ENCODE results near the gene THRB. TPM values are rescaled to one million over a fixed set of nuclear protein-coding genes. Genes with fewer than 3 reads are reported as not detected.
"Not testable (repeated sequence)": the region's sequence is repeated elsewhere in the genome, so short reads cannot be mapped to it uniquely, and the experiment has no call there.

The THRB gene
- total RNA-seq, 1 experiment from 2014 or later: not detected

- not testable (repeated sequence) for H3K4me2 ChIP-seq (ENCODE audit: low read depth, low read length, poor library complexity, severe bottlenecking); H3K79me2 ChIP-seq (ENCODE audit: low read length); H3K4me3 ChIP-seq (ENCODE audit: low read length); H3K9ac ChIP-seq (ENCODE audit: low read length); H3K36me3 ChIP-seq (ENCODE audit: insufficient read depth, low read length); H3K27me3 ChIP-seq (ENCODE audit: low read length); H3K9me2 ChIP-seq (replicated peaks; ENCODE audit: insufficient read depth, low read length); H4K20me1 ChIP-seq (ENCODE audit: insufficient read depth, low read depth, low read length); H3K4me1 ChIP-seq (ENCODE audit: low read length); H3K27ac ChIP-seq (ENCODE audit: low read length); H3K9me3 ChIP-seq (ENCODE audit: low read length); H2AFZ ChIP-seq (ENCODE audit: low read length)
- peak; percentile 11 for DNase-seq
Observed at GRCh38 chr3:24413662-24414061, 81.0 kb downstream of the THRB start.

- no peak overlapping the region for H3K9ac ChIP-seq (ENCODE audit: low read length)
- H3K9me2 ChIP-seq (replicated peaks; ENCODE audit: insufficient read depth, low read length): no peaks in the 10 kb centered on the region
- H3K27ac ChIP-seq (ENCODE audit: low read length): no peak overlapping the region
- no peaks in the 10 kb centered on the region for H4K20me1 ChIP-seq (ENCODE audit: insufficient read depth, low read depth, low read length)
- H2AFZ ChIP-seq (ENCODE audit: low read length): no peak overlapping the region
- no peaks in the 10 kb centered on the region for H3K36me3 ChIP-seq (ENCODE audit: insufficient read depth, low read length)
- no peaks in the 10 kb centered on the region for H3K9me3 ChIP-seq (ENCODE audit: low read length)
- H3K79me2 ChIP-seq (ENCODE audit: low read length): no peaks in the 10 kb centered on the region
- H3K4me1 ChIP-seq (ENCODE audit: low read length): no peaks in the 10 kb centered on the region
- no peak overlapping the region for H3K4me2 ChIP-seq (ENCODE audit: low read depth, low read length, poor library complexity, severe bottlenecking)
- no peak overlapping the region for H3K4me3 ChIP-seq (ENCODE audit: low read length)
- no peak for DNase-seq
- no peaks in the 10 kb centered on the region for H3K27me3 ChIP-seq (ENCODE audit: low read length)
Observed at GRCh38 chr3:24410860-24411259, 83.8 kb downstream of the THRB start.

- DNase-seq: no peak
- Histone ChIP-seq H3K9ac (ENCODE audit: low read length) (no peak overlapping the region), H3K36me3 (ENCODE audit: insufficient read depth, low read length) (no peaks in the 10 kb centered on the region), H4K20me1 (ENCODE audit: insufficient read depth, low read depth, low read length) (no peaks in the 10 kb centered on the region), H3K79me2 (ENCODE audit: low read length) (no peaks in the 10 kb centered on the region), H3K9me3 (ENCODE audit: low read length) (no peaks in the 10 kb centered on the region), H3K9me2 (replicated peaks; ENCODE audit: insufficient read depth, low read length) (no peaks in the 10 kb centered on the region), H2AFZ (ENCODE audit: low read length) (no peak overlapping the region), H3K27me3 (ENCODE audit: low read length) (no peaks in the 10 kb centered on the region), H3K4me2 (ENCODE audit: low read depth, low read length, poor library complexity, severe bottlenecking) (no peak overlapping the region), H3K4me1 (ENCODE audit: low read length) (no peaks in the 10 kb centered on the region), H3K27ac (ENCODE audit: low read length) (no peak overlapping the region), H3K4me3 (ENCODE audit: low read length) (no peak overlapping the region)
Observed at GRCh38 chr3:24407980-24408680, 86.5 kb downstream of the THRB start.

- H3K79me2 ChIP-seq (ENCODE audit: low read length): no peaks in the 10 kb centered on the region
- H3K36me3 ChIP-seq (ENCODE audit: insufficient read depth, low read length): no peaks in the 10 kb centered on the region
- H3K4me2 ChIP-seq (ENCODE audit: low read depth, low read length, poor library complexity, severe bottlenecking): no peak overlapping the region
- DNase-seq: no peak
- no peaks in the 10 kb centered on the region for H3K9me3 ChIP-seq (ENCODE audit: low read length)
- H4K20me1 ChIP-seq (ENCODE audit: insufficient read depth, low read depth, low read length): no peaks in the 10 kb centered on the region
- no peak overlapping the region for H2AFZ ChIP-seq (ENCODE audit: low read length)
- no peak overlapping the region for H3K9ac ChIP-seq (ENCODE audit: low read length)
- no peak overlapping the region for H3K4me3 ChIP-seq (ENCODE audit: low read length)
- no peaks in the 10 kb centered on the region for H3K27me3 ChIP-seq (ENCODE audit: low read length)
- no peaks in the 10 kb centered on the region for H3K9me2 ChIP-seq (replicated peaks; ENCODE audit: insufficient read depth, low read length)
- no peak overlapping the region for H3K27ac ChIP-seq (ENCODE audit: low read length)
- H3K4me1 ChIP-seq (ENCODE audit: low read length): no peaks in the 10 kb centered on the region
Observed at GRCh38 chr3:24406900-24407299, 87.8 kb downstream of the THRB start.

DNA sequence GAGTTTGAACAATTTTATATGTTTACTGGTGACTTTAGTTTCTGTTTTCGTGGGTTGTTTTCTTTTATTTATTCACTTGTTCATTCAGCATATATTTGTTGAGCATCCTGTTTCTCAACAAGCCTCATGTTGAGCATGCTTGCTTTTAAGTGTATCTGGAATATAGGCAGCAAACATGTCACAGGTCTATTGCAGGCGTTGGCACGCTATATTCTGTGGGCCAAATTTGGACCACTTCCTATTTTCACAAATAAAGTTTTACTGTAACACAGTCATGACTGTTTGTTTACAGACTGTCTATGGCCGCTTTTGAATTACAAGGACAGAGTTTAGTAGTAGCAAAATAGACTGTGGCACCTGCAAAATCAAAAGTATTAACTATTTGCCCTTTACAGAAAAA is 89.6 kb downstream of the THRB start:
- H3K9me3 ChIP-seq (ENCODE audit: low read length): no peaks in the 10 kb centered on the region
- H3K4me1 ChIP-seq (ENCODE audit: low read length): no peaks in the 10 kb centered on the region
- no peak overlapping the region for H2AFZ ChIP-seq (ENCODE audit: low read length)
- H3K4me2 ChIP-seq (ENCODE audit: low read depth, low read length, poor library complexity, severe bottlenecking): no peak overlapping the region
- H4K20me1 ChIP-seq (ENCODE audit: insufficient read depth, low read depth, low read length): no peaks in the 10 kb centered on the region
- peak; percentile 6 for DNase-seq
- no peaks in the 10 kb centered on the region for H3K9me2 ChIP-seq (replicated peaks; ENCODE audit: insufficient read depth, low read length)
- no peak overlapping the region for H3K27ac ChIP-seq (ENCODE audit: low read length)
- H3K36me3 ChIP-seq (ENCODE audit: insufficient read depth, low read length): no peaks in the 10 kb centered on the region
- no peaks in the 10 kb centered on the region for H3K79me2 ChIP-seq (ENCODE audit: low read length)
- no peaks in the 10 kb centered on the region for H3K27me3 ChIP-seq (ENCODE audit: low read length)
- H3K9ac ChIP-seq (ENCODE audit: low read length): no peak overlapping the region
- no peak overlapping the region for H3K4me3 ChIP-seq (ENCODE audit: low read length)

DNA sequence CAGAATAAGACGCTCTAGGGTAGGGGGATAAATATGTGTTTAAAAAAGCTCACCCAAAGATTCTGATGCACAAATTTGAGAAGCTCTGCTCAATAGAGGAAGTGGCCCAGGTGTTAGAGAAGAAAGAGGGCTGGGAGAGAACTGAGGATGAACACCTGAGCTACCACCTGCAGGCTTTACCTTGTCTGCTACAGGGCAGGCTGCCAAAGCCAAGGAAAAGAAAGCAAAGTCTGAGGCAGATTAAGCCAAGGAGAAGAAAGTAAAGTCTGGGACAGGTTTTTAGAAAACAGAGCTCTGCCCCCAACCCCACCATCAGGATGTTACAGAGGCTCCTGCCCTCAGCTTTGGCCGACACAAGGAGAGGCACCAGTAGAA is 92.9 kb downstream of the THRB start:
- Histone ChIP-seq H2AFZ (ENCODE audit: low read length) (no peak overlapping the region), H3K27ac (ENCODE audit: low read length) (no peak overlapping the region), H3K4me3 (ENCODE audit: low read length) (no peak overlapping the region), H3K9me2 (replicated peaks; ENCODE audit: insufficient read depth, low read length) (no peaks in the 10 kb centered on the region), H4K20me1 (ENCODE audit: insufficient read depth, low read depth, low read length) (no peaks in the 10 kb centered on the region), H3K9me3 (ENCODE audit: low read length) (no peaks in the 10 kb centered on the region), H3K9ac (ENCODE audit: low read length) (no peak overlapping the region), H3K36me3 (ENCODE audit: insufficient read depth, low read length) (no peaks in the 10 kb centered on the region), H3K79me2 (ENCODE audit: low read length) (no peaks in the 10 kb centered on the region), H3K4me1 (ENCODE audit: low read length) (no peaks in the 10 kb centered on the region), H3K4me2 (ENCODE audit: low read depth, low read length, poor library complexity, severe bottlenecking) (no peak overlapping the region), H3K27me3 (ENCODE audit: low read length) (no peaks in the 10 kb centered on the region)
- DNase-seq: peak; percentile 37

DNA sequence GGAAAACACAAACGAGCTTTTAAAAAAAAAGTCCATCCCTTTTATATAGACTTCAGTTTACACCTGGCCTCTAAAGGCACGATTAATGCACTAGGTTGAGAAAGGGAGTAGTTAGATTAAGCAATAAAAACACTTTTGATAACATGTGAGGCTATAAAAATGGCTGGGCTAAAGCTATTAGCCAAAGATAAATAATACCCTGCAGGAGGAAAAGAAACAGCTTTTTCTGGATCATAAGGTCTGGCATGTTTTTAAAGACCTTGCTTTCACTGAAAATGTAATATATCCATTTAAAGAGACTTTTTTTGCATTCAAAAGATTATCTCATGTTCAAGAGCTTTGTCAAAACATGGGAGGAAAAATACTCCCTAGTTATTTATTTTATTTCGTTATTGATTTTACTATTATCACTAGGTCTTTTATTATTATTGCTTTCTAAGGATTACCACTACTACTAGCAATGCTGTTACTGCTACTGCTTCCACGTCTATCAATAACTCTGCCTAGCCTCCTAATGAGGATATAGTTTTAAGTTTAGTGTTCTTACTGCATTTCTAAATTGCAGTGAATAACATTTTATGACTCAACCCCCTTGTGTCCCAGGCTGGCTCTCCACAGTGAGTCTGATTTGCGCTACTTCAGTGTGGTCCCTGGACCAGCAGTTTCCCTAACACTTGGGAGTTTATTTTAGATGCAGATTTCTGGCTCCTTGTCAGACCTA is 93.4 kb downstream of the THRB start:
- H2AFZ ChIP-seq (ENCODE audit: low read length): no peak overlapping the region
- H3K36me3 ChIP-seq (ENCODE audit: insufficient read depth, low read length): no peaks in the 10 kb centered on the region
- H3K4me2 ChIP-seq (ENCODE audit: low read depth, low read length, poor library complexity, severe bottlenecking): no peak overlapping the region
- no peaks in the 10 kb centered on the region for H3K9me2 ChIP-seq (replicated peaks; ENCODE audit: insufficient read depth, low read length)
- H3K4me1 ChIP-seq (ENCODE audit: low read length): no peaks in the 10 kb centered on the region
- no peaks in the 10 kb centered on the region for H3K9me3 ChIP-seq (ENCODE audit: low read length)
- H3K4me3 ChIP-seq (ENCODE audit: low read length): no peak overlapping the region
- H4K20me1 ChIP-seq (ENCODE audit: insufficient read depth, low read depth, low read length): no peaks in the 10 kb centered on the region
- H3K9ac ChIP-seq (ENCODE audit: low read length): no peak overlapping the region
- peak; percentile 14 for DNase-seq
- no peaks in the 10 kb centered on the region for H3K27me3 ChIP-seq (ENCODE audit: low read length)
- H3K27ac ChIP-seq (ENCODE audit: low read length): no peak overlapping the region
- H3K79me2 ChIP-seq (ENCODE audit: low read length): no peaks in the 10 kb centered on the region

DNA sequence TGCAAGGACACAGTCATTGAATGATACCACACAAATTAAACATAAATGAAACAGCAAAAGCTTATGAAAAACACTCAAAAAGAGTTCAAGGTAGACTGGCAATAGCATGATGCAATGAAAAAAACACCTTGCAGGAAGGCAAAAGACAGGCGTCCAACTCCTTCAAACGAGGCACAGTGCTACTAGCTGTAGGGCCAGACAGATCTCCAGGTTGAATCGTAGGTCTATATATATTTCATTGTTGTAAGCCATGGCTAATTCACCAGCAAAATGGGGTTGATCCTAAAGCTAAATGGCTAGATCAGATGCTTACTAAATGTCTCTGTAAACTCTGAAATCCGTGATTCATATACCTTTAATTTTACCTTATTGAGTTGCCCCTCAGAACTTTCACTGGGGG is 94.2 kb downstream of the THRB start:
- Histone ChIP-seq H3K9ac (ENCODE audit: low read length) (no peak overlapping the region), H3K79me2 (ENCODE audit: low read length) (no peaks in the 10 kb centered on the region), H3K36me3 (ENCODE audit: insufficient read depth, low read length) (no peaks in the 10 kb centered on the region), H3K4me2 (ENCODE audit: low read depth, low read length, poor library complexity, severe bottlenecking) (no peak overlapping the region), H3K4me3 (ENCODE audit: low read length) (no peak overlapping the region), H3K27me3 (ENCODE audit: low read length) (no peaks in the 10 kb centered on the region), H4K20me1 (ENCODE audit: insufficient read depth, low read depth, low read length) (no peaks in the 10 kb centered on the region), H3K27ac (ENCODE audit: low read length) (no peak overlapping the region), H3K9me2 (replicated peaks; ENCODE audit: insufficient read depth, low read length) (no peaks in the 10 kb centered on the region), H2AFZ (ENCODE audit: low read length) (no peak overlapping the region), H3K9me3 (ENCODE audit: low read length) (no peaks in the 10 kb centered on the region), H3K4me1 (ENCODE audit: low read length) (no peaks in the 10 kb centered on the region)
- peak; percentile 23 for DNase-seq

All from Karpas-422 (cell line).